Measurements from ENCODE around the gene IL27RA. TPM values are rescaled to one million over a fixed set of nuclear protein-coding genes. Genes with fewer than 3 reads are reported as not detected.

IL27RA gene
- total RNA-seq, 2 experiments from 2014 or later, result 5.2 to 9.0 TPM

DNA sequence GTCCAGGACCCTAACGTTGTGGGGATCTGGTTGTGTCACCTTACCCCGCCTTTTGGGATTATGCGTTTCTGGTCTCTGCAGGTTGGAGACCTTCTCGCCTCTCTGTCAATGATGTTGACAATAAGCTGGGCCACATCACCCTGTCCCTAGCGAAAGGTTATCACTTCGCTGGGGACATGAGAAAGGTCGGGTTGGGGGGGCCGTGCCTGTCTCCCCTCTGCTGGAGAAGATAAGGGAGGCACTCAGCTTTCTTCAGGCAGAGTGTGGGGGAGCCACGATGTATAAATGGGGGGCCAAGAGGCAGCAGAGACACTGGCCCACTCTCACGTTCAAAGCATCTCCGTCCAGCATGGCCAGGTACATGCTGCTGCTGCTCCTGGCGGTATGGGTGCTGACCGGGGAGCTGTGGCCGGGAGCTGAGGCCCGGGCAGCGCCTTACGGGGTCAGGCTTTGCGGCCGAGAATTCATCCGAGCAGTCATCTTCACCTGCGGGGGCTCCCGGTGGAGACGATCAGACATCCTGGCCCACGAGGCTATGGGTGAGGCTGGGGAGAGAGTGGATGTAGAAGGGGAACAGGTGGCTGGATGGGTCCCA lies 3.6 kb upstream of the IL27RA start, which contains the start of gene RLN3:
Gene RLN3, plus strand, starts transcription at position 293 of the 595 bp plus-strand sequence. Its CDS starts 57 bp downstream, at position 350.
- ChIA-PET POLR2A (no interaction called here), CTCF (ENCODE audit: unreplicated experiment) (no interaction called here)
- Histone ChIP-seq H3K79me2 (ENCODE audit: insufficient read depth, low read depth, low read length) (no peaks in the 10 kb centered on the region), H3K9me2 (ENCODE audit: insufficient read depth, low read length) (no peaks in the 10 kb centered on the region), H3K36me3 (ENCODE audit: insufficient read depth, low read length) (no peaks in the 10 kb centered on the region), H3K4me1 (ENCODE audit: insufficient read depth, low read length, poor library complexity, severe bottlenecking) (peaks cover 20% of the 10 kb centered on the region), H3K27ac (ENCODE audit: low read depth, low read length, poor library complexity, severe bottlenecking) (no peak within 1 kb of the TSS), H2AFZ (ENCODE audit: low read length) (no peak within 1 kb of the TSS), H3K4me3 (ENCODE audit: low read depth, low read length, poor library complexity, severe bottlenecking) (no peak within 1 kb of the TSS), H4K20me1 (ENCODE audit: insufficient read depth, low read length) (no peaks in the 10 kb centered on the region), H3K9me3 (ENCODE audit: low read length) (no peaks in the 10 kb centered on the region), H3K4me2 (ENCODE audit: low read length) (no peak within 1 kb of the TSS)
- intact Hi-C loops (cut with micrococcal nuclease; ENCODE audit: unreplicated experiment), result no loop called here
- DNase-seq (ENCODE audit: low spot score), result no peak
- TF ChIP-seq CTCF (conservative IDR thresholded peaks at IDR 0.05; ENCODE audit: low read length) (no peak), EZH2phosphoT487 (IDR thresholded peaks at IDR 0.05; ENCODE audit: borderline replicate concordance, low read depth, low read length) (no peak)
- BruUV-seq (replicated peaks), result no TSS peak

- BruUV-seq (replicated peaks), result no TSS peak
- H4K20me1 ChIP-seq (ENCODE audit: insufficient read depth, low read length), result no peaks in the 10 kb centered on the region
- POLR2A ChIA-PET, result interaction anchor here (0.7 to 0.8 kb wide), 2 partner anchors 10 to 281 kb away, joined by 3 to 4 read pairs; a partner anchor contains a TSS
These were observed 2.7 kb upstream of the IL27RA start for GRCh38 chr19:14028901-14029300.

More at GRCh38 chr19:14028901-14029300, 2.7 kb upstream of the IL27RA start:
- no peaks in the 10 kb centered on the region for H3K36me3 ChIP-seq (ENCODE audit: insufficient read depth, low read length)
- CTCF ChIA-PET (ENCODE audit: unreplicated experiment), result no interaction called here
- intact Hi-C loops (cut with micrococcal nuclease; ENCODE audit: unreplicated experiment), result no loop called here
- H3K4me1 ChIP-seq (ENCODE audit: insufficient read depth, low read length, poor library complexity, severe bottlenecking), result peaks cover 15% of the 10 kb centered on the region
- DNase-seq (ENCODE audit: low spot score), result no peak
- no peak overlapping the region for H3K27ac ChIP-seq (ENCODE audit: low read depth, low read length, poor library complexity, severe bottlenecking)
- no peaks in the 10 kb centered on the region for H3K79me2 ChIP-seq (ENCODE audit: insufficient read depth, low read depth, low read length)
- no peak overlapping the region for H3K4me2 ChIP-seq (ENCODE audit: low read length)
- no peak overlapping the region for H3K4me3 ChIP-seq (ENCODE audit: low read depth, low read length, poor library complexity, severe bottlenecking)
- TF ChIP-seq EZH2phosphoT487 (IDR thresholded peaks at IDR 0.05; ENCODE audit: borderline replicate concordance, low read depth, low read length) (no peak), CTCF (conservative IDR thresholded peaks at IDR 0.05; ENCODE audit: low read length) (no peak)
- H3K9me3 ChIP-seq (ENCODE audit: low read length), result no peaks in the 10 kb centered on the region
- no peaks in the 10 kb centered on the region for H3K9me2 ChIP-seq (ENCODE audit: insufficient read depth, low read length)
- no peak overlapping the region for H2AFZ ChIP-seq (ENCODE audit: low read length)

Measured in OCI-LY7 (cell line).